ENCODE measurements around the gene TWF1. TPM values are rescaled to one million over a fixed set of nuclear protein-coding genes. Genes with fewer than 3 reads are reported as not detected.
"Not testable (repeated sequence)": the region's sequence is repeated elsewhere in the genome, so short reads cannot be mapped to it uniquely, and the experiment has no call there.

The TWF1 gene
- total RNA-seq, 1 experiment from 2014 or later, result 197 TPM

- DNase-seq (ENCODE audit: low read depth), result no peak
These were observed 813 bp downstream of the TWF1 start for GRCh38 chr12:43805149-43805859.

DNA sequence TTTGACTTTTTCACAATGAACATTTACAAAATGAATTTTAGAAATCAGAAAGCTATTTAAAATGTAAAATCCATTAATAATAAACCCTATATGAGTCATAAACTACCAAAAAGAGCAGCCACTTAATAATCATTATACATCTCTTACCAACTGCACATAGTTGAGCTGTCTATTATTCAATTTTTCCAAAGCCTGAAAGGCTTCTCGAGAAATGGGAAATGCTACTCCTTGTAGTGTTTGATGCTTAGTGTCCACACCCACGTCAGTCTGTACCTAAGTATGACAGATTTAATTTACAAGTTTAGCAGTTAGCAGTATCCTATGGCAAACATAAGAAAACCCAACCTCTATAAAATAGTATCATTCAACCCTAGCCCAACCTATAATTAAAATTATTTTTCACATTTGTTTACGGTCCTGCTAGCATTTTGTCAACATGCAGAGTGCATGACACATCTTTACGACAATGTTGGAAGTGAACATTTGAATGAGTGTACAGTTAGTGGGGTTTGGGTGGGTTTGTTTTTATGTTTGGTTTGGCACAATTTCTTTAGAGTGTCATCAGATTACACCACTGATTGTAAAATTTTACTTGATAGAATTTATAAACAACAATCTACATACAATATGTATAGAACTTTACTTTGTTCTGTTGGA is 8.4 kb downstream of the TWF1 start:
- DNase-seq (ENCODE audit: low read depth), result no peak

DNA sequence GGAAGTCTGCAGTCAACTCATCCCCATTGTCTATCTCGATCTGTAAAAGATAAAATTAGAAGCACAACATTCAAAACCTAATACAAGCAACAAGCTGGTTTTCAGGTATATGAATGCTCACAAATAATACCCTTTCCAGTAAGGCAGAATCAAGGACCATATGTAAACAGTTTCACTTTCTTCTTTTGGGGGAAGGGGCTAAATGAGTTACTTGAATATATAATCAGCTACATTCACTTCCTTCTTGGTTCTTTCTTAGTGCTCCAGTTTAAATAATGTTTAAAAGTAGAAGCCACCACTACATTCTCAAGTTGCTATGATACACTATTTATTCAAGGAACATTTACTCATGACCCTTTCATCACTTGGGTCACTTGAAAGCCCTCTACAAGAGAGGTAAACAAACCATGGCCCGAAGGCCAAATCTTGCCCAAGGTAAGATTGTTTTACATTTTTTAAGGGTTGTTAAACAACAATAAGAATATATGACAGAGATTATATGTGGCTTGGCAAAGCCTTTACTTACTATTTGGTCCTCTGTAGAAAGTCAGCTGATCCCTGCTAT is 10.3 kb downstream of the TWF1 start:
- DNase-seq (ENCODE audit: low read depth), result no peak

- DNase-seq (ENCODE audit: low read depth), result peak; percentile 23
These were observed 16.2 kb downstream of the TWF1 start for GRCh38 chr12:43789941-43790340.

- DNase-seq (ENCODE audit: low read depth), result no peak
These were observed 19.0 kb downstream of the TWF1 start for GRCh38 chr12:43786899-43787693.

- peak; percentile 21 for DNase-seq (ENCODE audit: low read depth)
These were observed 29.6 kb downstream of the TWF1 start for GRCh38 chr12:43776498-43776897.

DNA sequence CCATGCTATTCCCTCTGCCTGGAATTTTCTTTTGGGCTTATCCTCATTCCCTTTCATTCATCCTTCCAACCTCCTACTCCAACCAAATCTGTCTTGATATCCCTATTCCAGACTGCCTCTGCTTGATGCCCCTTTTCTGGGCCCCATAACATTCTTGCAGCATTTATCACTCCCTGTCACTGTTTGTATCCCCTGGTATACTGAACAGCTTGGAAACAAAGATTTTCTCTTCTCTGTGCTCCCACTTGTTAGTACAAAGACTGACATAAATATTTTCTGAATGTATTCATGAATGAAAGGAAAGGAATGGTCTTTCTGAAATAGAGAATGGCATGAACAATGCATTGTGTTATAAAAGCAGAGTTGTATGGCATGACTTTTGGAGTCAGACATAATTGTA is 39.8 kb downstream of the TWF1 start:
- peak; percentile 7 for DNase-seq (ENCODE audit: low read depth)

GRCh38 chr12:43764528-43764927 is 41.6 kb downstream of the TWF1 start:
- DNase-seq (ENCODE audit: low read depth), result no peak

DNA sequence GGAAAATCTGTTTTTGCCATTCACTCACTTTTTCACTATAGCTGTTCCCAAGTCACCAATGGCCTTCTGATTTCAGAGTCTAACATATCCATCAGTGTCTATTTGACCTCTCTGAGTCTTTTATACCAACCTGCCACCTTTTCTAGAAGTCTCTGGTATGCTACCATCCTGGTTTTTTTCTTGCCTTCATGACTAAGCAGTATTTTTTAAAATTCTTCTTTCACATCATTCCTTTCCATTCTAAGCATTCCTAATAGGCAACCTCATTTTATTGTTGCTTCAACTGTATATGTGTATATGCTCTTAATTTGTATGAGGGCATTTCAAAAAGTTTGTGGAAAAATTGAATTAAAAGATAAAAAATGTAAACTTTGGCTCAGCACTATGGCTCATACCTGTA is 42.3 kb downstream of the TWF1 start:
- DNase-seq (ENCODE audit: low read depth), result no peak

- DNase-seq (ENCODE audit: low read depth), result no peak
These were observed 43.5 kb downstream of the TWF1 start for GRCh38 chr12:43762596-43762995.

- DNase-seq (ENCODE audit: low read depth), result no peak
These were observed 44.6 kb downstream of the TWF1 start for GRCh38 chr12:43761500-43761899.

GRCh38 chr12:43760396-43760795 is 45.7 kb downstream of the TWF1 start:
- no peak for DNase-seq (ENCODE audit: low read depth)

GRCh38 chr12:43758728-43759563 is 47.2 kb downstream of the TWF1 start, which contains the start of the genes IRAK4 and PUS7L:
Gene IRAK4, plus strand, starts transcription at chr12:43758951. Its CDS starts 9,161 bp downstream, at chr12:43768112.
Gene PUS7L, minus strand, starts transcription at chr12:43758790. Its CDS starts 3,545 bp downstream, at chr12:43755245.
- peak; percentile 95 for DNase-seq (ENCODE audit: low read depth)

DNA sequence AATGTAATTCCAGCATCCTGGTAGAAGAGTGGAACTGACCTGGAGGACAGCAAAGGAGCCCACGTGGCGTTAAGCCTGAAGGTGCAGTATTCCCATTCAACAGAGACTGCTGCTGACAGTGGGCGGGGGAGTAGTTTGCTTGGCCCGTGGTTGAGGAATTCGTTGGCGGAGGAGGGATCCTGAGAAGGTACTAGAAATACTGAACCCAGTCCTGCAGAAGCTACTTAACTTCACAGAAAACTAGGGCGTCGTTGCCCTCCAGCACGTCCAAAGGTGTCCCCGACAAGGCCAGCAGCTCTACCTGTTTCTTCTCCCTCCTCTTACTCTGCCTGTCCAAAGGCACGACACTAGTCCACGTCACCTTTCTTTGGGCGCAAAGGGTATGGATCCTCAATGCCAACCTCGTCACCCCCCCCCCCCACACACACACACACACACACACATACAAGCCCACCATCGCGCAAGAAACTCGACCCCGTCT is 47.8 kb downstream of the TWF1 start:
- no peak for DNase-seq (ENCODE audit: low read depth)

- no peak for DNase-seq (ENCODE audit: low read depth)
These were observed 52.1 kb downstream of the TWF1 start for GRCh38 chr12:43754015-43754414.

DNA sequence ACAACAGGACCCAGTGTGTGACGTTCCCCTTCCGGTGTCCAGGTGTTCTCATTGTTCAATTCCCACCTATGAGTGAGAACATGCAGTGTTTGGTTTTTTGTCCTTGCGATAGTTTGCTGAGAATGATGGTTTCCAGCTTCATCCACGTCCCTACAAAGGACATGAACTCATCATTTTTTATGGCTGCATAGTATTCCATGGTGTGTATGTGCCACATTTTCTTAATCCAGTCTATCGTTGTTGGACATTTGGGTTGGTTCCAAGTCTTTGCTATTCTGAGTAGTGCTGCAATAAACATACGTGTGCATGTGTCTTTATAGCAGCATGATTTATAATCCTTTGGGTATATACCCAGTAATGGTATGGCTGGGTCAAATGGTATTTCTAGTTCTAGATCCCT is 54.8 kb downstream of the TWF1 start:
- DNase-seq (ENCODE audit: low read depth), result not testable (repeated sequence)

- DNase-seq (ENCODE audit: low read depth), result no peak
These were observed 55.3 kb downstream of the TWF1 start for GRCh38 chr12:43750814-43751213.

DNA sequence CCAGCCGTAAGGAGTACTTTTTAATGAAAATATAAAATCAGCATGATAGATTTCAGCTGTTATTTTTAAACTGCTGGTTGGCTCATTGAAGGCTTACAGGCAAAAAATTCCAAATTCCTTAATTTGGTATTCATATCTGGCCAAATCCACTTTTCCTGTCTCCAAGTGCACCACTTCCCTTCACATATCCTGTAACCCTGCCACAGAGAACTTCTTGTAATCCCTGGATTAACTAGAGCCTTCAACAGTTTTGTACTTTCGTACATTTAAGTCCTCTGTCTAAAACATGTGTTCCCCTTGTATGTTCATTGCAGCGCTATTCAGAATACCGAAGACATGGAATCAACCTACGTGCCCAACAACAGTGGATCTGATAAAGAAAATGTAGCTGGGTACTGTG is 57.1 kb downstream of the TWF1 start:
- DNase-seq (ENCODE audit: low read depth), result no peak

GRCh38 chr12:43744826-43745225 is 61.3 kb downstream of the TWF1 start:
- no peak for DNase-seq (ENCODE audit: low read depth)
